GM12891 (cell line): ENCODE results near the gene GEN1.

Experiments used
- POLR2A ChIP-seq: IDR thresholded peaks from 2 replicates; pipeline ENCODE4 v1.6.1; 2011; ENCODE audit warnings: low read depth, low read length, control low read depth
- POLR2AphosphoS5 ChIP-seq: IDR thresholded peaks from 2 replicates; pipeline ENCODE4 v1.6.1; 2011; ENCODE audit warnings: low read depth, low read length, control low read depth
- POU2F2 ChIP-seq: IDR thresholded peaks from 2 replicates; pipeline ENCODE4 v1.6.1; 2011; ENCODE audit warnings: low read depth, mild to moderate bottlenecking, control low read depth, low read length, moderate library complexity
- TAF1 ChIP-seq: IDR thresholded peaks from 2 replicates; pipeline ENCODE4 v1.6.1; 2011; ENCODE audit warnings: low read depth, low read length, control low read depth

DNA sequence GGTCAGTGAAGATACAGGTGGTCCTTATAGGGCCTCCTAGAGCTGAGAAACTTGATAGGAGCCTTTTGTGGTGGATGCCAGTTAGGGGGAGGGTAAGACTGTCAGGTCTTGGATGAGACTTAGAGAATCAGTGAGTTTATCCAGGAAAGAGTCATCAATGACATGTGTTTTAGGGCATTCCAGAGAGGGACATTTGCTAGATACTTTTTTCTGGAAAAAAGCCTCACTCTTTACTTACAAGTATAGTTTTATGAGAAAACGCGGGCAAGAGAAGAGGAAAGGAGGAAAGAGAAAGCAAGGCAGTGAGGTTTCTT is 37.8 kb downstream of the GEN1 start:
- TF ChIP-seq POLR2A, result no peak
- TF ChIP-seq POU2F2, result no peak
- TF ChIP-seq TAF1, result no peak
- TF ChIP-seq POLR2AphosphoS5, result no peak
